Measurements from ENCODE around the gene BID.

DNA sequence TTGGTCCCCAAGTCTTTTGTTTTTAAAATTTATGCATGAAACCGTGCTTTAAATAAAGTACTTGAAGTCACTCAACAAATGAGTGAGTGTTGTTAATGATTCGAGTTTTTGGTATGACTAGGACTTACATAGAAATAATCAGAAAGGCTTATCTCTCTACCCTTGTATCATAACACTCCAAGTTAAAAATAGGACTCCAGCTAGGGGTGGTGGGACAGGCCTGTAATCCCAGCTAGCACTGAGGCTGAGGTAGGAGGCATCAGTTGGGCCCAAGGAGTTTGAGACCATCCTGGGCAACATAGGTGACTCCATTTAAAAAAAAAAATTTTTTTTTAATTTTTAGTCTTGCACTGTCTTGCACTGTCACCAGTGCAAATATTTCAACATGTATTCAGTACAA is 80.1 kb downstream of the BID start:
- TF ChIP-seq, protein P1, sequence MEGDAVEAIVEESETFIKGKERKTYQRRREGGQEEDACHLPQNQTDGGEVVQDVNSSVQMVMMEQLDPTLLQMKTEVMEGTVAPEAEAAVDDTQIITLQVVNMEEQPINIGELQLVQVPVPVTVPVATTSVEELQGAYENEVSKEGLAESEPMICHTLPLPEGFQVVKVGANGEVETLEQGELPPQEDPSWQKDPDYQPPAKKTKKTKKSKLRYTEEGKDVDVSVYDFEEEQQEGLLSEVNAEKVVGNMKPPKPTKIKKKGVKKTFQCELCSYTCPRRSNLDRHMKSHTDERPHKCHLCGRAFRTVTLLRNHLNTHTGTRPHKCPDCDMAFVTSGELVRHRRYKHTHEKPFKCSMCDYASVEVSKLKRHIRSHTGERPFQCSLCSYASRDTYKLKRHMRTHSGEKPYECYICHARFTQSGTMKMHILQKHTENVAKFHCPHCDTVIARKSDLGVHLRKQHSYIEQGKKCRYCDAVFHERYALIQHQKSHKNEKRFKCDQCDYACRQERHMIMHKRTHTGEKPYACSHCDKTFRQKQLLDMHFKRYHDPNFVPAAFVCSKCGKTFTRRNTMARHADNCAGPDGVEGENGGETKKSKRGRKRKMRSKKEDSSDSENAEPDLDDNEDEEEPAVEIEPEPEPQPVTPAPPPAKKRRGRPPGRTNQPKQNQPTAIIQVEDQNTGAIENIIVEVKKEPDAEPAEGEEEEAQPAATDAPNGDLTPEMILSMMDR (IDR thresholded peaks at IDR 0.05), result no peak
- no peak for TF ChIP-seq EZH2 (IDR thresholded peaks at IDR 0.05)
- TF ChIP-seq EZH2phosphoT487 (IDR thresholded peaks at IDR 0.05), result no peak

Data from neural progenitor cell (in vitro differentiated cells).